Ishikawa (cell line): ENCODE results near the gene RPP30.

Source experiments
- CEBPB ChIP-seq: IDR thresholded peaks from 2 replicates; pipeline ENCODE4 v1.6.1; 2012
- CREB1 ChIP-seq: IDR thresholded peaks from 2 replicates; pipeline ENCODE4 v1.6.1; 2012; ENCODE audit warnings: low read depth
- EGR1 ChIP-seq: IDR thresholded peaks from 2 replicates; pipeline ENCODE4 v1.6.1; 2012
- EP300 ChIP-seq: IDR thresholded peaks from 2 replicates; pipeline ENCODE4 v1.6.1; 2012; ENCODE audit warnings: borderline replicate concordance
- FOXM1 ChIP-seq: IDR thresholded peaks from 2 replicates; pipeline ENCODE4 v1.6.1; 2012; ENCODE audit warnings: low read depth, borderline replicate concordance
- RAD21 ChIP-seq: IDR thresholded peaks from 2 replicates; pipeline ENCODE4 v1.6.1; 2012; ENCODE audit warnings: low read depth
- TAF1 ChIP-seq: IDR thresholded peaks from 2 replicates; pipeline ENCODE4 v1.6.1; 2012; ENCODE audit warnings: low read depth, mild to moderate bottlenecking
- TCF12 ChIP-seq: IDR thresholded peaks from 2 replicates; pipeline ENCODE4 v1.6.1; 2012; ENCODE audit warnings: low read depth
- TEAD4 ChIP-seq: IDR thresholded peaks from 2 replicates; pipeline ENCODE4 v1.6.1; 2012
- YY1 ChIP-seq: IDR thresholded peaks from 2 replicates; pipeline ENCODE4 v1.6.1; 2012; ENCODE audit warnings: low read depth
- ZBTB7A ChIP-seq: IDR thresholded peaks from 2 replicates; pipeline ENCODE4 v1.6.1; 2012; ENCODE audit warnings: low read depth
- TF ChIP-seq, protein P1 (sequence below): IDR thresholded peaks from 2 replicates; pipeline ENCODE4 v1.6.1; 2012; ENCODE audit warnings: low read depth, mild to moderate bottlenecking
- TF ChIP-seq, protein P2 (sequence below): IDR thresholded peaks from 2 replicates; pipeline ENCODE4 v1.6.1; 2012
- TF ChIP-seq, protein P3 (sequence below): IDR thresholded peaks from 2 replicates; pipeline ENCODE4 v1.6.1; 2012

RPP30 gene

DNA sequence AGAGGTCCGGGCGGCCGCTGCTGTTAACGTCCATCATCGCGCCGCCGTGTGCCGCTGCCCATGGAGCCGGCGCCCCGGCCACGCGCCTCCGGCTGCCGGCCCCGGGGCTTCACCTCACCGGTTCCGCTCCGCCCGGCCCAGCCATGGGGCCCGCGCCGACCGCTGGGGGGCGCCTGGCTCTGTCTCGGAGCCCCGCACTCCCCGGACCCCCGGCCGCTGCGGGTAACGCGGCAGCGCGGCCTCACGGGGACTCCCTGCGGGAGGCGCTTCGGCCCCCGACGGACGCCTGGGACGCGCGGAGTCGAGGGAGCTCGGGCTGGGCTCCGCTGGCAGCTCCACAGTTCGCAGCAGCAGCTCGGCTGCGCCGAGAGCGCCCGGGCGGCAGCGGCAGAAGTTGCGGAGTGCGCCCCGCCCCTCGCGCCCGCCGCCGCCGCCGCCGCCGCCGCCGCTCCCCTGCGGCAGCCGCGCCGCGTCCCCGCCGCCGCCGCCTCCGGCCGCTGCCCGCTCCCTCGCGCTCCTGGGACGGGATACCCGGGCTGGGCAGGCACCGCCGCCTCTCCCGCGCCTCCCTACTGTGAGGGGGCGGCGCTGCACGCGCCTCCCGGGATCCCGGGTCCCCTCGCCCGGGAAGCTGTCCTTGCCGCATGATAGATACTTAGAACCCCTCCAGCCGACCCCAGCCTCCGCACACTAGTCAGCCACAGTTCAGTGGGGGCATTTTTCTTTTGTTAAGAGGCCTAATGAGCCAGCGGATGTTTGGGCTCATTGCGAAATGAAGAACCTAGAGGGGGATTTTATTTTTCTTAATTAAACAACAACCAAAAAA lies 13.9 kb upstream of the RPP30 start, which contains the start of gene HTR7:
HTR7 (minus strand) TSS at position 405 of the 826 bp plus-strand sequence; CDS start at position 37, 368 bp downstream.
- TF ChIP-seq, protein P1, sequence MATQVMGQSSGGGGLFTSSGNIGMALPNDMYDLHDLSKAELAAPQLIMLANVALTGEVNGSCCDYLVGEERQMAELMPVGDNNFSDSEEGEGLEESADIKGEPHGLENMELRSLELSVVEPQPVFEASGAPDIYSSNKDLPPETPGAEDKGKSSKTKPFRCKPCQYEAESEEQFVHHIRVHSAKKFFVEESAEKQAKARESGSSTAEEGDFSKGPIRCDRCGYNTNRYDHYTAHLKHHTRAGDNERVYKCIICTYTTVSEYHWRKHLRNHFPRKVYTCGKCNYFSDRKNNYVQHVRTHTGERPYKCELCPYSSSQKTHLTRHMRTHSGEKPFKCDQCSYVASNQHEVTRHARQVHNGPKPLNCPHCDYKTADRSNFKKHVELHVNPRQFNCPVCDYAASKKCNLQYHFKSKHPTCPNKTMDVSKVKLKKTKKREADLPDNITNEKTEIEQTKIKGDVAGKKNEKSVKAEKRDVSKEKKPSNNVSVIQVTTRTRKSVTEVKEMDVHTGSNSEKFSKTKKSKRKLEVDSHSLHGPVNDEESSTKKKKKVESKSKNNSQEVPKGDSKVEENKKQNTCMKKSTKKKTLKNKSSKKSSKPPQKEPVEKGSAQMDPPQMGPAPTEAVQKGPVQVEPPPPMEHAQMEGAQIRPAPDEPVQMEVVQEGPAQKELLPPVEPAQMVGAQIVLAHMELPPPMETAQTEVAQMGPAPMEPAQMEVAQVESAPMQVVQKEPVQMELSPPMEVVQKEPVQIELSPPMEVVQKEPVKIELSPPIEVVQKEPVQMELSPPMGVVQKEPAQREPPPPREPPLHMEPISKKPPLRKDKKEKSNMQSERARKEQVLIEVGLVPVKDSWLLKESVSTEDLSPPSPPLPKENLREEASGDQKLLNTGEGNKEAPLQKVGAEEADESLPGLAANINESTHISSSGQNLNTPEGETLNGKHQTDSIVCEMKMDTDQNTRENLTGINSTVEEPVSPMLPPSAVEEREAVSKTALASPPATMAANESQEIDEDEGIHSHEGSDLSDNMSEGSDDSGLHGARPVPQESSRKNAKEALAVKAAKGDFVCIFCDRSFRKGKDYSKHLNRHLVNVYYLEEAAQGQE = no peak
- TF ChIP-seq ZBTB7A (peak; percentile 76), YY1 (no peak), TCF12 (no peak), EGR1 (no peak), EP300 (peak; percentile 25; the same call in 1 of the 2 replicates), CEBPB (0 out of 2 replicates have a peak, but pooled peaks have one; percentile 56)
- TF ChIP-seq, protein P2, sequence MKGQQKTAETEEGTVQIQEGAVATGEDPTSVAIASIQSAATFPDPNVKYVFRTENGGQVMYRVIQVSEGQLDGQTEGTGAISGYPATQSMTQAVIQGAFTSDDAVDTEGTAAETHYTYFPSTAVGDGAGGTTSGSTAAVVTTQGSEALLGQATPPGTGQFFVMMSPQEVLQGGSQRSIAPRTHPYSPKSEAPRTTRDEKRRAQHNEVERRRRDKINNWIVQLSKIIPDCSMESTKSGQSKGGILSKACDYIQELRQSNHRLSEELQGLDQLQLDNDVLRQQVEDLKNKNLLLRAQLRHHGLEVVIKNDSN = no peak

DNA sequence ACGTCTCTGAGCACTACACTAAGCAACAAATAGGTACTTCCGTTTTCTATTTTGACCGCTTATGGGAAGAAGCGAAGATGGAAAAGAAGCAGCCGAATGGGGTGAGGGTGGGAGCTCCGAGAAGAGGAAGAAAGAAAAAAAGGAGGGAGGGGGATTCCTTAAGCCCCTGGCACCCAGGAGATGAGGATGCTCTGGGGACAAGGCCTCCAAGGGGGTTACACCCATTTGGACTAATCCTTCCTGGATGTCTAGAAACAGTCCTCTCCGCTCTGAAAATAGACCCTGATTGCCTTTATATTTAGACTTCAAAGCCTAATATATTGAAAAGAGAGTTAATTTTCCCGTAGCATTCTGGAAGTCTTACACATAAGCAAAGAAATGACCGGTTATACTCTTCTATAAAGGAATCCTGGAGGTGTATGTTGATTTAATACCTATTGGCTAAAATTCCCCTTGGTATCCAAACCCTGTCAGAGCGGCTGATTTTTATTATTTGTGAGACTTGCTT lies 13.3 kb upstream of the RPP30 start:
- TF ChIP-seq TAF1 (no peak), YY1 (no peak)
- TF ChIP-seq, protein P3, sequence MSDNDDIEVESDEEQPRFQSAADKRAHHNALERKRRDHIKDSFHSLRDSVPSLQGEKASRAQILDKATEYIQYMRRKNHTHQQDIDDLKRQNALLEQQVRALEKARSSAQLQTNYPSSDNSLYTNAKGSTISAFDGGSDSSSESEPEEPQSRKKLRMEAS = no peak

DNA sequence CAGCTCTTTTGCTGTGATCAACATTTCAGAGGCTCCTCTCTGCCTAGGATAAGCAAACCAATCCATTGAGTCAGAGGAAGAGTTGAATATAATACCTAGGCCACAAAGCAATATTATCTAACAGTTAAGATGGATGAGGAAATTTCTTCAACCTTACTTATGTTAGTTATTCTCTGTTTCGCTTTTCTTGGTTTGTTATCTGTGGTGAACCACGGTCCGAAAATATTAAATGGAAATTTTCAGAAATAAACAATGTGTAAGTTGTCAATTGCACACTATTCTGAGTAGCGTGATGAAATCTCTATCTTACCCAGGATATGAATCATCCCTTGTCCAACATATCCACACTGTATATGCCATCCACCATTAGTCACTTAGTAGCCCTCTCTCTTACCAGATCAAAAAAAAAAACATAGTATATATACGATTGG lies 12.4 kb upstream of the RPP30 start:
- no peak for TF ChIP-seq TCF12
- TF ChIP-seq, protein P1 = no peak
- no peak for TF ChIP-seq ZBTB7A
- TF ChIP-seq, protein P3 = no peak
- no peak for TF ChIP-seq EGR1
- TF ChIP-seq TEAD4 = no peak
- TF ChIP-seq YY1 = no peak
- no peak for TF ChIP-seq CREB1
- TF ChIP-seq EP300 = no peak
- no peak for TF ChIP-seq FOXM1

DNA sequence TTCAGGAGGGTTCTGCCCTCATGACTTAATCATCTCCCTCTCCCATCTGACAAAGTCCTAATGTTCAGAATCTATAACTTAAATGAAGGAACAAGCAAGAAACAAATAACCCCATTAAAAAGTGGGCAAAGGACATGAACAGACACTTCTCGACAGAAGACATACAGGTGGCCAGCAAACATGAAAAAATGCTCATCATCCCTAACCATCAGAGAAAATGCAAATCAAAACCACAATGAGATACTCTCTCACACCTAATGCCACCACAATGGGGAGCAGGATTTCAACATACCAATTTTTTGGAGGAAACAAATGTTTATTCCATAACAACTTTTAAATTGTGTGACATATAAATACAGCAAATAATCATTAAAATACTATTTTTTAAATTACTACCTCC lies 11.0 kb upstream of the RPP30 start:
- TF ChIP-seq YY1 (no peak), FOXM1 (no peak), TAF1 (no peak), CEBPB (no peak), ZBTB7A (no peak)
- TF ChIP-seq, protein P1 = no peak

DNA sequence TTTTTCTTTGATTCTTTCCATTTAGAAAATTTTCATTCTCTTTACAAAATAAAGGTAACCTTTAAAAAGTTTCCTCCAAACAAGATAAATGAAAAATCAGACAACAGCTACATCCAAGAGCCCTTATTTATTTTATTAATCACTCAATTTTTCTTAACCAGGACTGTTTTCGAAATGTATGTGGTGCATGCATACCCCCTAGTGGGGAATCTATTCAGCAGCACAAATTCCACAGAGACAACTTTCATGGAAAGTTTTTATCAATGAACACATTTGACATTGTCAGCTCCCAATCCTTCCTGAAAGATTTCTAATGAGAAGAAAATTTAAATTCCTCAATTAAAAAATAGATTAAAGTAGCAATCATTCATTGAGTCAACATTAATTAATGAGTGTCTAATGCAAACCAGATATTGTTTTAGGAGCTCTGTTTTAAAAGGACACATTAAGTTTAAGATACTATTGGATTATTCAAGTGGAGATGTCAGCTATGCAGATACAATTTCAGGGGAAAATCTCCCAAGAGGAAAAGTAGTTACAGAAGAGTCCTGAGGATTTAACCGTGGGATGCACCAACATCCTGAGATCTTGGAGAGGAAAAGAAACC lies 8.8 kb upstream of the RPP30 start:
- TF ChIP-seq RAD21 = peak; percentile 79
- TF ChIP-seq CREB1 = no peak
